HG02852 (cell line): Measurements from ENCODE around the gene GLIS1.

Experiments
- ATAC-seq: cut with Tn5 transposase; IDR thresholded peaks from one replicate; pipeline ENCODE4 v1.9.1; 2021; ENCODE audit warnings: mild to moderate bottlenecking, moderate library complexity; ENCODE audit not compliant: unreplicated experiment

The GLIS1 gene

DNA sequence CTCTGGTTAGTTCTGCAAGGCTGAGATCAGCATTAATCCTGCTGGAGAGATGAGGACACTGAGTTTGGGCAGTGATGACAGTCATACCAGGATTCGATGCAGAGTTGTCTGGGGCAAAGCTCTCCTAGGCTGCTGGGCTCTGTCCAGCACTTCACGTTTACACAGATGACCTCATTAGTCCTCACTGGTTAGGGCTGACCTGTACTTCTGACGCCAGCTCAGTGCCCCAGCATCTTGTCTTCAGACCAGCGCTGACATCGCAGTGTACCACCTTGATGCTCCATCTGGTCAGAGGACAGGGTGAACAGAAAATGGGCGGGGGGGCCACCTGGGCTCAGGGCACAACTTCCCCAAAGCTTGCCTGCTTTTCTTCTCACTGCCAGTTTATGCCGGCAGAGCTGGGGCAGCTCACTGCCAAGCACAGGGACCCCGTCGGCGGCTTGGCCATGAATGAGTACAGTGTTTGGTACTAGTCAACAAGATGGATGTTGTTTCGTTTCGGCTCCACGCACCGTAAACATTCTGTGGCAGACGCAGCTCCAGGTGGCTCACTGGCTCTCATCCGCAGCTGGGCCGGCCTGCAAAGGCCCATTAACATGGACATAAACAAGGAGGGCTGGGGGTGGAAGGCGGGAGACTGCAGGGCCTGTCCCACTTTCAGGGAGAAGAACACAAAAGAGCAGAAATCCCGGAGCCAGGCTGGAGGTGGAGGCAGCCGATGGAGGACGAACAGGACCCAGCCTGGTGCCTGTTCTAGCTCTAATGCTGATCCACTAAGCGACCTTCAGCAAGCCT is 118.7 kb downstream of the GLIS1 start:
- no peak for ATAC-seq

DNA sequence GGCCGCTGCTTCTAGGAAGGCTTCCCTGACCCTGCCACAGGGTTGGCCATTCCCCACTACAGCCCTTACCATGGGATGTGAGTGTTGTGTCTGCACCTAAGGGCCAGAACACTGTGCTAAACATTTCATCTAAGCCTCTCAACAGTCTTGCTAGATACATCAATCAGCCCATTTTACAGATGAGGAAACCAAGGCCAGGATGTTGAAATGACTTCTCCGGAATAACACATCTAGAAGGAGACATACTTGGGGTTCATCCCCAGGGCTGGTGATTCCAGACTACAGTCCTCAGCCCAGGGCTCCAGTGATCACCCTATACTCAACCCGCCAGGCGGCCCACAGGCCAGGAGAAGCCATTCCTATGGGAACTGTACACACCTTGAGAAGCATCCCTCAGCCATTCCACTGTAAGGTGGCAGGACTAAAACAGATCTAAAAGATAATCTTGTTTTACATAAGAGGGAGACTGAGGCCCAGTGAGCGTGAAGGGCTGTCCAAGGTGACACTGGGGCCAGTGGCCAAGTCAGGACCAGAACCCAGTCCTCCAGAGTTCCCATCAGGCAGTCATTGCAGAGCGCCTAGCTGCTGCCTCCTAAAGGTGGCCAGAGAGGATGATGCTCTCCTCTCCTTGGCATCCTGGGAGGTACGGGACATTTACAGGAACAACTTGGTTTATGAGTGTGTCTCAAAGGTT is 119.5 kb downstream of the GLIS1 start:
- no peak for ATAC-seq

DNA sequence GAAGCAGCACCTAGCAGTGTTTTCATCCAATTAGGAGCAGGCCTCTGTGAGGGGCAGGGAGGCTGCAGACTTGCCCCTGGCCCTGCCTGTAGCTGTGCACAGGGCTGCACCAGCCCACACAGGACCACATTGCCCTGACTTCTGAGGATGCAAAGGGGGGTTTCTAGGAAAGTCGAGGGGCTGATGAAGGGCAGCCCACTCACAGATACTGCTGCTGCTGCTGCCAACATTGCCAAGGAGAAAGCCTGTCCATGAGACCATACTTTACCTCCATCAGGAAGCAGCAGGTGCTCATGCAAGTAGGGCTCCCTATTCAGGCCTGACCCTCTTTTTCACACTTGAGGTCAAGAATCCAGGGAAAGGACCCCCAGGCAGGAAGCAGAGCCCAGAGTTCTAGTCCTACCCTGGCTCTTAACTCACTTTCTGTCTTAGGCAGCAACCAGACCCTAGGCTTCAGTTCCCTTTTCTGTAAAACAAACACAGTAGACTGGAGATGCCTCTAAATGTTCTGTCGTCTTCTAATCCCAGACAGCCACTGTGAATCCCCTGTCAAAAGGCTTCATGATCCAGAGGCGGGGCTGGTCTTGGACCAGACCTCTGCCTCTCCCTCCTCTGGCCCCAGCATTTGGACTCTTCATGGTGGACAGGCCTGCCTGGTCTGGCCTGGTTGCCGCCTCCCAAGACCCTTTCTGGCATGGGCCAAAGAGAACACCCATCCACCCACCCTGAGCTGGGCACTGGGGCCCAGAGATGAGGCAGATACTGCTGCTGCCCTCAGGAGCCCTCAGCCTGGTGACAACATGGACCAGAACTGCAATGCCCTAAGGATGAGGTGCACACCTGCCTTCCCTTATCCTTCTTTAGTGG is 120.2 kb downstream of the GLIS1 start:
- no peak for ATAC-seq

DNA sequence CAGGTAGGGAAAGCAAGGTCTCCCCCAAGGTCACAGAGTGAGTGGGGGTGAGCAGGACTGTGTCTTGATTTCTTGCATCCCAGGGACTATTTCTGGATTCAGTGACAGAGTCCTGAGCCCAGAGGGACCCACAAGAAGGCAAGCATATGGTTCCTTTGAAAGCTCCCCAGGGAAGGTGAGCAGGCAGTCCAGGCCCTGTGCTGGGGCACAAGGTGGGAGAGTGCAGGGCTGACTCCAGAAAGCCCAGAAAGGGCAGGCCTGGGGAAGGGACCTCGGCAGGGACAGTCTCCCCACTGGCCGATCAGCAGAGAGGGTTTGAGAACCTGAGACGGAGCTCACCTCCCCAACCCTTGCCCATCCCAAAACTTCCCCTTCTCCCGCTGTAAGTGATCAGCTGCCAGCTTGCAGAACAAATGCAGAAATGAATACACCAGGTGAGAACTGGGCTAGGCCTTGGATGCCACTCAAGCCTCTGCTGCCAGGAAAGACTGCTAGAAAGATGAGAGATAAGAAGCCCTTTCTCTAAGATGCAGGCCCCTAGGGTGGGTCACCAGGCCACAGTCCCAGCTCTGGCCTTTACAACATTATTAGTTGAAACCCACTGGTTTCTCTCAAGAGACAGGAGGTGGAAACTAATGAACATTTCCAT is 121.0 kb downstream of the GLIS1 start:
- no peak for ATAC-seq

DNA sequence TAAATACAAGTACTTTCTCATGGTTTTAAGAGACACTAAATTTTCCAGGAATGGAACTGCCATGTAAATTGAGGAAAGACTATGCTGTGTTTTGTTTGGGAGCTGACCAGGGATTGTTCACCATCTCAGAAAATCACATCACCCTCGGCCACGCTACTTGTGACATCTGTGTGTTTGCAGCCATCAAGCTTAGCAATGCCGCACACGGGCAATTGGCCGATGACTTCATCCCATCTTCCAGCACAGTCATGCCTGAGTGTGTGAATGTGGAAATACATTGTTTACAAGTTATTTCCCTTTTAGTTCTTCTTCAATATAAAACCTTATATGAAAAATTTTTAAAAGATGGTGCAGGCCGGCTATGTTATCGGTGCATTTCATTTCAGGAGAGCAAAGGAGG is 121.6 kb downstream of the GLIS1 start:
- ATAC-seq, result no peak

DNA sequence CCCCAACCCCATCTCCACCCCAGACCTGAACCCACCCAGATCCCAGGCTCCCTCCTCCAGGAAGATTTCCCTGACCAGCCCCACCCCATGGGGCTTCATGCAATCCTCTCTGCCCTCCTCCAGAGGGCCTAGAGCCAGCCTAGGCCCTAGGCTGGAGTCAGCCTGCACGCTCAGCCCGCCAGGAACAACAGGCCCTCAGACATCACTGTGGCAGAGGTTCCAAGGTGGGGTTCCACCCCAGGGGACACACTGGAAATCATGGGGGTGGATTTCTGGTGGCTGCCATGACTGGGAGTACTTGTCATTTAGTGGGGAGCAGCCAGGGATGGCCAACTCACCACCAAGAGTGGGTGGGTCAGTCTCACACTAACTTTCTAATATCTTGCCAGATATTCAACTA is 122.0 kb downstream of the GLIS1 start:
- ATAC-seq, result no peak

DNA sequence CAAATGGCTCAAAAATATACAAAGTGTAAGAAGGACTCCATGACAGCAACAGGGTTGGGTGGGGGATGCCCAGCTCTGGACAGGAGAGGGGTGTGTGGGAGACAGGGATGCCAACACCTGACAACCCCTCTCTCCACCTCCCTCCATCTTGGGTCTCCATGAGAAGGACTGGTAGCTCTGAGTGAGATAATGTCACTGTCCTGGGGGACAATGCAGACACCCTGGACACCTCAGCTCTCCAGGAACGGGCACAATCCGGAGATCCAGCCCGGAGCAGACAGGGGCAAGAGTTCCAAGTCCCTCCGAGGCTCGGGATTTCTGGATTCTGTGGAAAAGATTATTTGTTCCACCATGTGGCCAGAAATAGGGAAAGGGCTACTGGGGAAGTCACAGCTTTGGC is 122.5 kb downstream of the GLIS1 start:
- ATAC-seq, result no peak

DNA sequence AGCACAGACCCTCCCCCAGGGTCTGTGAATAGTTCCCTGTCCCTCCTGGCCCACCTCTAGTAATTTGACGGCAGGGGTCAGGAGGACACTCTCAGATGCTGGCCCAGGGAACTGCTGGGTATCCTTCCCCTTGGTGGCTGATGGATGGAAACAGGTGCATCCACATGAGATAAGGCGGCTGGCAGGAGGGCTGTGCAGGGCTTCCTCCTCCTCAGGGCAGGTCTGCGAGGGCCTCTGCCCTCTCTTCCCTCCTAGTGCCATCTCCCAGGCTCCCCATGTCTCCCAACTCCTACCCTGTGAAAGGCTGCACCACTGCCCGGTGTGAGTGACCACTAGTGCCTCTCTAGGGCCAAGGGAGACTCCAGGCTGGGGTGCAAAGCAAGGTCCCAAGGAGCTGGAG is 123.9 kb downstream of the GLIS1 start:
- no peak for ATAC-seq

DNA sequence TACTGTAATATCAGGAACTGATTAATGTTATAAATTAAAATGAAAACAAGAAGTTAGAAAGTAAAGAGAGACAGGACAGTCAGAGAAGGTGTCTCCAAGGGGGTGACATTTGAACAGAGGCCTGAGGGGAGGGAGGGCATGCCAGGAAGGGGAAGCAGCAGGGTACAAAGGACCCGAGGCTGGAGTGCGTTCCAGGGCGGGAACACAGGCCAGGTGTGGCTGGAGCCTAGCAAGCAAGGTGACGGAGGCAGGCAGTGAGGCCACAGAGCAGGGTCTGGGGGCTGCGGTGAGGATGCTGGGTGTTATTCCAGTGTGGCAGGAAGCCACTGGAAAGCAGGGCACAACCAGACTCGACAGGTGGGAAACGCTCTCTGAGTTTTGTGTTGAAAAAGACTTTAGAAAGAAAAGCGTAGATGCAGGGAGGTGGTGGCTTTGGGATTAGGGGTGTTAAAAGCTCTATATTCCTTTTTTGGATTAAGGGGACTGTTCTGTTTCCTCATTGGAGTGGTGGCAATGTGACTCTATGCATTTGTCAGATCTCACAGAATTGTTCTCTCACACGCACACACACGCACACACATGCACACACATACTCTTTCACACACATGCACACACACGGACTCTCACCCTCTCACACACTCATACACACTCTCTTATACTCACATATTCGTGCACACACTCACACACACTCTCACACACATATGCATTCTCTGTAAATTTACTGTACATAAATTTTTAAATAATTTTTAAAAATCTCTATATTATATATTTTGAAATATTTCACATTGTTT is 124.5 kb downstream of the GLIS1 start:
- ATAC-seq, result no peak

DNA sequence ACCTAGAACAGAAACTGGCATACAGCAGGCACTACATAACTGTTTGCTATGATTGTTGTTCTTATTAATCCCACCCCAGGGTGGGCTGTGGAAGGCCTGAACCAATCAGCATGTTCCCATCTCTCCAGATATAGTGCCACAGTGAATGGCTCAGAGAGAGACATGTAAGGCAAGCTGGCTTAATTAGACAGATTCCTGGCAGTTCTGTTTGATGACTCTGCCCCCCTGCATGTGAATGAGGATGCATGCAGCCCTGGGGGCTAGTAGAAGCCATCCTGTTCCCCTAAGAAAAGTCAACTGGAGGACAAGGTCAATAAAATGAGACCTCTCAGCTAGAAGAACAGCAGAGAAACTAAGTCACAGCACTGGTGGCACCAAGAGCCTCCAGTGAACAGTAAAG is 130.3 kb downstream of the GLIS1 start:
- no peak for ATAC-seq

DNA sequence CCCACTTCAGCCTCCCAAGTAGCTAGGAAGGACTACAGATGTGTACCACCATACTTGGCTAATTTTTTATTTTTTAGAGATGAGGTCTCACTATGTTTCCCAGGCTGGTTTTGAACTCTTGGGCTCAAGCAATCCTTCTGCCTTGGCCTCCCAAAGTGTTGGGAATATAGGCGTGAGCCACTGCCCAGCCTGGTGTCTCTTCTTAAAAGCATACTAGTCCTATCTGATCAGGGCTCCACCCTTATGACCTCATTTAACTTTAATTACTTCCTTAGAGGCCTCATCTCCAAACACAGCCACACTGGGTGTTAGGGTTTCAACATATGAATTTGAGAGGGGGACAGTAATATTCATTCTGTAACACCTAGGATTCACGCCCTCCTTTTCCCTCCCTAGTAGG is 130.9 kb downstream of the GLIS1 start:
- no peak for ATAC-seq

DNA sequence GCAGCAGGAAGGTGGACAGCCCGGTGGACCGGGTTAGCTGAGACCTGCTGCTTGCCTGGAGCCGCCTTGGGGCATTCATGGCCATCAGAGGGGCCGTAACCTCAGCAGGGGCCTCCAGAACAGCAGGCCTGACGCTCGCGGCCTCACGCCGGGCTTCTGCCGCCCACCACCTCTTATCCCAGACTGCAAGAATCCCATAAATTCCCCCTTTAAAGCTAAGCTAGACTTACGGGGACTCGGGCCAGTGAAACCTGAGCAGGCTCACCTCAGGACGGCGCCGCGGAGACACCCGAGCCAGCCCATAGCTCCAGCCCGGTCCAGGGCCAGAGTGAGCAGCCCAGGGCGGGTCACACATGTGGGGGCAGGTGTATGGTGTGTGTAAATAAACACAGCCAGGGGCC is 132.3 kb downstream of the GLIS1 start:
- ATAC-seq, result no peak

DNA sequence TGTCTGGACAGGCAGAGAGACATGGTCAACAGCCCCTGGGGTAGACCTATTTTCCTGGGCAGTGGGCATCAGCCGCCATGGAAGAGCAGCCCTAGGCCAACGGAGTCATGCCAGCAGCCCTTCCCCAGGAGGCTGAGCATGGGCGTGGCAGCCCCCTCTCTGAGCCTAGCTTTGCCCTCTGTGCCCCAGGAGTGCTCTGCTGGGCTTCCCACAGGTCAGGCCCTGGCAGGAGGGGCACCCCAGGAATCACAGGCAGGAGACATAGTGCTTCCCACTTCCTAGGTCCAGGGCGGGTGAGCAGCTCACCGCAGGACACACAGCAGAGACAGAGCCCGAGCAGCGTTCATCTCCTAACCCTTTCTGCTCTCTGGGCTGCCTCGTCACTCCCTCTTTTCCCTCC is 132.8 kb downstream of the GLIS1 start:
- no peak for ATAC-seq

DNA sequence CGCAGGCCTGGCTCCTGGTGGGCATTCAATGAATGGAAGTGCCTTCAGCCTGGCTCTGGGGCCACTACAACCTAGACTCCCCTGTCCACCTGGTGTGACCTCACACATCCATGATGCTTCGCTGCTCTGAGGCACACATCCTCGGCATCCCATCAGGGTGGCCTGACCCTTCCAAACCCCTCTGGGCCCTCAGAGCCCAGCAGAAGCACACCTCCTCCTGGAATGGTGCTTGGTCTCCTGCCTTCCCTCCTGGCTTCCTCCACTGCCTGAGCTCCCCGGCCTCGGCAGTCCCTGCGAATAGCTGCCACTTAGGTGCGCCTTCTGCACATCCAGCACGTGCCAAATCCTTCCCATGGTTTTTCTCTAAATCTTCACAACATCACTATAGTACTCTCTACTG is 133.8 kb downstream of the GLIS1 start:
- no peak for ATAC-seq

DNA sequence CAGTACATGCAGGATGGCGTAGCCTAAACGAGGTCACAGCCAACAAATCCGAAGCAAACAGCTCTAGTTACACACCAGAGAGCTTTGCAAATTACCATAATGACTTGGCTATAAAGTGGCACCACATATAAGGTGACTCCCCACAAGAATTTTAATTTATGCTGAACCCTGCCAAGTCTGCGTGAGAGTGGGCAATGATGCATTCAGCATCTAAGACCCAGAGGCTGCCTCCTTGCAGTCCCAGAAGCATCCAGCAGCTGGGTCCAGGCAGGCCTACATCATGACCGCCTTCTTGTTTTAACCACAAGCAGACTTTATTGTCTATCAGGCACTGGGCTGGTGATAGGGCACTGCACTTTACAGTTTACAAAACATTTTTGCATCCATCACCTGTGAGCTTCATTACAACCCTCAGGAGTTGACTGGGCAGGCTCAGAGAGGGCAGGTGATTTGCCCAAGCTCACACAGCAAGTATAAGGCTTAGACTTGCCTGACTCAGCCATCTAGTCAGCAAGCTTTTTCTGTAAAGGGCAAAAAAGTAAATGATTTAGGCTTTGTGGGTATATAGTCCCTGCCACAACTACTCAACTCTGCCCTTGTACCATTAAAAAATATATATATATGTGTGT is 134.6 kb downstream of the GLIS1 start:
- ATAC-seq, result no peak

DNA sequence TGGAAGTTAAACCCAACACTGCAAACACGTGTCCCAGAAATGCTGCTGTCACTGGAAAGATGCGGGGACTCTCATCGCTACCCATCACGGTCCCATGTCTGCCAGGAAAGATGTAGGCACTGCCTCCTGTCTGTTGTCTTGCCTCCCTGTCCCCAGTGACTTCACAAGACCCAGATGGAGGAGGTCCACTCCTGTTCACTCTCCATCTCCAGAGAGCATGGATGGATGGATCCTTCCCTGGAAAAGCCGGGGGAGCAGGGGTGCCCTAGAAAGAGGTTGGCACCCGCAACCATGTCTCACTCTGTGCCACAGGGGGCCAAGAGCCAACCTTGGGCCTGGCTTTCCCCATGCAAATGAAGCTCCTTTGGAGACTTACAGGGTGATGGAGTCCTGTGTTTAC is 135.5 kb downstream of the GLIS1 start:
- no peak for ATAC-seq

DNA sequence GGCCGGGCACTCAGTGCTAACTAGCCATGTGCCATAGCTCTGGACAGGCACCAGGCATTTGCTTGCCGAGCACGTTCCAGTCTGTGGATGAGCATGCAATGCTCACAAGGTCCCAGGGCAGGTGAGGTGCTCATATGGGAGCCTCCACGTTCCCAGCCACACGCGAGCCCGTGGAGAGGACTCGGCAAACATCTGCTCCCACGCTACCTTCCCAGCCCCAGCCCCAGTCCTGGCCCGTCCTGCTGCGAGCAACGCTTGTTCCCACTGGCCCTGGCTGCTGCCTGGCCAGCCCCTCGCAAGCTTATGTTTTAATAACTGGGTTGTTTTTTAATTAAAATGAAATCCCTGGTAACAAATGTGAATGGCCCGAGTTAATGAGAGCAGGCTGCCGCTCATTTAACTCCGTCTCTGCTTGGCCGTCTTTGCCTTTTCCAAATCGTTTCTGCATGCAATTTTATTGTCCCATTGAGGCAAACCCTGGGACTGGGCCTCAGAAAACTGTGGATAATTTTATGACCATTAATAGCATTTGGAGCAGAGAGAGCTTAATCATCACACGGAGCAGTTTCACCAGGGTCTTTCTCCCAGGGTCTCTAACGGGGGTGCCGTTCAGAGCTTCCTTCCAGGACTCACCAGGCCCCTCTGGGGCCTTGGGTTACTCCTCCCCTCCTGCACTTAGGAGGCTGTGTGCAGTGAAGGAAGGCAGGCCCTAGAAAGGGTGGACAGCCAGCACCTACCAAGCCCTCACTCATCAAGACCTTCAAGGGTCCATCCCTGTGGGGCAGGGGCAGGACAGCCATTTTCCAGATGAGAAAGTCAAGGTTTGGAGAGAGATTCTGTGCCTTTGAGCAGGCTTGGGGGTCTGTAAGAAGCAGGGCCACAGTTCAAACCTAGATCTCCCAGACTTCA is 136.8 kb downstream of the GLIS1 start:
- no peak for ATAC-seq

DNA sequence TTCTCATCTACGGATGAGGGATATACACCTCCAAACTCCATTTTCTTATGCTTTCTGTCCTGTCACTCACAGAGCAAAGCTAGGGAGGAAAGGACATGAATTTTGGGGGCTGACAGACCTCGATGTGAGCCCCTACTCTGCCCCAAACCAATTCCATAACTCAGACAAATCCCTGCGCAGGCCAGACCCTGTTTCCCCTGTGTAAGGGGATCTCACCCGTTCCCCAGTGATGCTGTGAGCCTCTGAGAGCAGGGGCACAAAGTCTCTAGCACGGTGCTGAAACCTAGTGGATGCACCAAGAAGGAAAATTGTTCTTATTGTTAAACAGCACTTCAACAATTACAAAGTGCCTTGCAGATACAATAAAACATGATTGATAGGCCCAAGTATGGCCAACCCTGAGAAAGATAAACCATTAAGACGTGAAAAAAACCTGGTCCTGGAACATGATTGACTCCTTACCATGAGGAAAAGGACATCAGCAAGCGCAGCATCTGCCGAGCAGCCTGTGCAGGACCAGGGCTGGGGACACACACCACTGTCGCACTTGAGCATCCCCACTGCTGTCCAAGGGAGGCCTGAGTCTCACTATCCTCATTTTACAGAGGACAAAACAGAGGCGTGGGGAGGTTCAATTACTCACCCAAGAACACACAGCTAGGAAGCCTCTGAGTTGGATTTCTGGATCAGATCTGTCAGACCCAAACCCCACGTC is 137.8 kb downstream of the GLIS1 start:
- ATAC-seq, result no peak
